Brain microvascular endothelial cell (primary cell): ENCODE results near the gene NOC4L.
A peak's percentile ranks its signal among the peaks of the same experiment; 100 is the strongest.
"Not testable (repeated sequence)": the region's sequence is repeated elsewhere in the genome, so short reads cannot be mapped to it uniquely, and the experiment has no call there.

Experiments
- DNase-seq: peaks from one replicate; pipeline ENCODE4 v3.0.0-alpha.2; 2020
- H3K27ac ChIP-seq: fragments of 250-450 bp; sonication (Bioruptor Pico); 2 replicates; pipeline ENCODE4 v1.5.1; 2020; ENCODE audit warnings: mild to moderate bottlenecking, moderate library complexity
- H3K27me3 ChIP-seq: fragments of 250-450 bp; sonication (Bioruptor Pico); replicated peaks from 2 replicates; pipeline ENCODE4 v1.5.1; 2020; ENCODE audit warnings: mild to moderate bottlenecking
- H3K36me3 ChIP-seq: fragments of 250-450 bp; sonication (Bioruptor Pico); replicated peaks from 2 replicates; pipeline ENCODE4 v1.5.1; 2020; ENCODE audit warnings: mild to moderate bottlenecking
- H3K4me3 ChIP-seq: 2 replicates; pipeline ENCODE4 v1.5.1; 2011; ENCODE audit warnings: low read depth, mild to moderate bottlenecking, control low read depth, low read length, moderate library complexity
- in situ Hi-C: cut with HindIII; loops from 2 replicates; pipeline ENCODE4 v1.10.0; 2017; ENCODE audit warnings: low sequenced_read_pairs, low pct_ligation_motif_present
- TF ChIP-seq, protein P1 (sequence below): IDR thresholded peaks from 2 replicates; pipeline ENCODE4 v1.5.1; 2011; ENCODE audit warnings: low read depth, mild to moderate bottlenecking, moderate library complexity, low read length, control low read depth, inconsistent platforms; ENCODE audit errors: missing control alignments

Gene NOC4L

DNA sequence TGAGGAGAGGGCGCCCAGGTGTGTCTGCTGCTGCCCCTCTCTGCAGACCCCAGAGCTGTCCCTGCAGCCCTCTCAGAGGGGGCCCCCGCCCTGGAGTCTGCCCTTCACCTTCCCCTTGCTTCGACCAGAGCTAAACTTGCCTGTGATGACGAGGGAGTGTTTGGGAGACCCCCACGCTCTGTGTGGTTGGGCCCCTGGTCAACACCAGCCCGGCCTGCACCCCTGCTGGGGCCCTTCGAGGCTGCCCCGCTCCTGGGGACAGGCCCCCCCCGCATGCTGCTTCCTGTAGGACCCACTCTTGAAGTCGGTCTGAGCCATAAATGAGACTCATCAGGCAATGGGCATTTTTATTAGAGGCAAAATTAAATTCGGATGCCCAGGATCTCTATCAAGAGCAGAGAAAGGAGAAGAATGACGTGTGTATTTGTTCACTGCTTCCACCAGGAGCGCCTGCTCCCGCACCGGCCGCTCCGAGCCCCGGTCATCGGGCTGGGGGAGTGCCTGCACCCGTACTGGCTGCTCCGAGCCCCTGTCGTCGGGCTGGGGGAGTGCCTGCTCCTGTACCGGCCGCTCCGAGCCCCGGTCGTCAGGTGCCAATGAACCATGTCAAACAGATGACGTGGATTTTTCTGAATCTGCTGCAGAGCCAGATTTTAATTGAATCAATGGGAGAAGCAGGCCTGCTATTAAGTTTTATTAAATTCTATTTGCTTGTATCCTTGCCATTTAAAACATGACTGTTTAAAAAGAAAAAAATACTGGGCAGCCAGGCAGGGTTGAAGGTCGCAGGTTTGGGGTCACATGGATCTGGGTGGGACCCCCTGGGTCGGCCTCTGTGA lies 47.7 kb downstream of the NOC4L start:
- no peak overlapping the region for H3K4me3 ChIP-seq
- H3K27me3 ChIP-seq: peaks cover 2% of the 10 kb centered on the region
- TF ChIP-seq, protein P1, sequence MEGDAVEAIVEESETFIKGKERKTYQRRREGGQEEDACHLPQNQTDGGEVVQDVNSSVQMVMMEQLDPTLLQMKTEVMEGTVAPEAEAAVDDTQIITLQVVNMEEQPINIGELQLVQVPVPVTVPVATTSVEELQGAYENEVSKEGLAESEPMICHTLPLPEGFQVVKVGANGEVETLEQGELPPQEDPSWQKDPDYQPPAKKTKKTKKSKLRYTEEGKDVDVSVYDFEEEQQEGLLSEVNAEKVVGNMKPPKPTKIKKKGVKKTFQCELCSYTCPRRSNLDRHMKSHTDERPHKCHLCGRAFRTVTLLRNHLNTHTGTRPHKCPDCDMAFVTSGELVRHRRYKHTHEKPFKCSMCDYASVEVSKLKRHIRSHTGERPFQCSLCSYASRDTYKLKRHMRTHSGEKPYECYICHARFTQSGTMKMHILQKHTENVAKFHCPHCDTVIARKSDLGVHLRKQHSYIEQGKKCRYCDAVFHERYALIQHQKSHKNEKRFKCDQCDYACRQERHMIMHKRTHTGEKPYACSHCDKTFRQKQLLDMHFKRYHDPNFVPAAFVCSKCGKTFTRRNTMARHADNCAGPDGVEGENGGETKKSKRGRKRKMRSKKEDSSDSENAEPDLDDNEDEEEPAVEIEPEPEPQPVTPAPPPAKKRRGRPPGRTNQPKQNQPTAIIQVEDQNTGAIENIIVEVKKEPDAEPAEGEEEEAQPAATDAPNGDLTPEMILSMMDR: no peak
- DNase-seq: no peak
- H3K36me3 ChIP-seq: no peaks in the 10 kb centered on the region
- in situ Hi-C loops: no loop called here
- no peak overlapping the region for H3K27ac ChIP-seq

DNA sequence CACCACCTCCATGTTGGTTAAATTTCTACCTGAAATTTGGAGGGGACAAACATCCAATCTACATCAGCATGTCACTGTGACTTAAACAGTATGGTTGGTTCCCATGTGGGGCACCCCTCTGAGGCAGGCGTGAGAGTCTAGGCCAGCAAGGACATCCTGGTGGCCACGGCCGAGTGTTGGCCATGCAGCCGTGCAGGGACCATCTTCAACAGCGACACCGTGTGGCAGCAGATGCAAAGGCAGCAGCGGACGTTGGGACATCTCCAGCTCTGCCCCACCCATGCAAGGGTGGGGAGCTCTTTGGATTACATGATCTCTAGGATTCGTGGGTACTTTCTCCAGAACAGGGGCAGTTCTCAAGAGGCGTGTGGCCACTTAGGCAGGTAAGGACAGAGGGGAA lies 49.8 kb downstream of the NOC4L start:
- in situ Hi-C loops: no loop called here
- TF ChIP-seq, protein P1: peak; percentile 57
- no peaks in the 10 kb centered on the region for H3K36me3 ChIP-seq
- H3K27ac ChIP-seq: no peak overlapping the region
- DNase-seq: no peak
- H3K4me3 ChIP-seq: no peak overlapping the region
- H3K27me3 ChIP-seq: peaks cover 2% of the 10 kb centered on the region

DNA sequence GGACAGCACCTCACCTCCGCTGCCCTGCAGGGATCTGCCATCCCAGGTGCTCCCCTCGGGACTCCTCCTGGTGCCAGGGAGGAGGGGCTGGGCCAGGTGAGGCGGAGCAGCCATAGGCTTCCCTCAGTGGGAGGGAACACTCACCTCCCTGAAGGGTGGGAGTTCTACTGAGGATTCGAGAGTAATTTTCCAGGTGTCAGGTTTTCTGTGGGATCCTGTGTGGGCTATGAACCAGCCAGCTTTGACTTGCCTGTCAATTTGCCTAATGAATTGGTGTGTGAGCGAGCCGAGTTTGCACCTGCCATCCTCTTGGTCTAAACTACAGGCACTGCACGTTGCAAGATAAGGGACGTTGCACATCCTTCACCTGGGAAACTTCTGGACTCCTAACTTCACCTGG lies 50.3 kb downstream of the NOC4L start:
- Histone ChIP-seq H3K27ac (no peak overlapping the region), H3K4me3 (no peak overlapping the region), H3K27me3 (peaks cover 2% of the 10 kb centered on the region), H3K36me3 (no peaks in the 10 kb centered on the region)
- TF ChIP-seq, protein P1: no peak
- in situ Hi-C loops: no loop called here
- no peak for DNase-seq

DNA sequence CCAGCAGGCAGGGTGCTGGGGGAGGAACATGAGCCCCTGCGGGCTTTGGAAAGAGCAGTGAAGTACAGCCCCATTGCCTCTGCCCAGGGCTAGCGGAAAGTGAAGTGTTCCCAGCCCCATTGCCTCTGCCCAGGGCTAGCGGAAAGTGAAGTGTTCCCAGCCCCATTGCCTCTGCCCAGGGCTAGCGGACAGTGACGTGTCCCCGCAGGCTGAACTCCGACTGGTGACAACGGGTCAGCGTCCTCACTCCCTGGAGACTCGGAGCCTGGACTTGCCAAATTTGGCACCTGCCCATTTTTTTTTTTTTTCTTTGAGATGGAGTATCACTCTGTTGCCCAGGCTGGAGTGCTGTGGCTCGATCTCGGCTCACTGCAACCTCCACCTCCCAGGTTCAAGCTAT lies 51.0 kb downstream of the NOC4L start:
- DNase-seq, H3K4me3 ChIP-seq, H3K27me3 ChIP-seq, in situ Hi-C loops, H3K36me3 ChIP-seq, H3K27ac ChIP-seq: not testable (repeated sequence)

DNA sequence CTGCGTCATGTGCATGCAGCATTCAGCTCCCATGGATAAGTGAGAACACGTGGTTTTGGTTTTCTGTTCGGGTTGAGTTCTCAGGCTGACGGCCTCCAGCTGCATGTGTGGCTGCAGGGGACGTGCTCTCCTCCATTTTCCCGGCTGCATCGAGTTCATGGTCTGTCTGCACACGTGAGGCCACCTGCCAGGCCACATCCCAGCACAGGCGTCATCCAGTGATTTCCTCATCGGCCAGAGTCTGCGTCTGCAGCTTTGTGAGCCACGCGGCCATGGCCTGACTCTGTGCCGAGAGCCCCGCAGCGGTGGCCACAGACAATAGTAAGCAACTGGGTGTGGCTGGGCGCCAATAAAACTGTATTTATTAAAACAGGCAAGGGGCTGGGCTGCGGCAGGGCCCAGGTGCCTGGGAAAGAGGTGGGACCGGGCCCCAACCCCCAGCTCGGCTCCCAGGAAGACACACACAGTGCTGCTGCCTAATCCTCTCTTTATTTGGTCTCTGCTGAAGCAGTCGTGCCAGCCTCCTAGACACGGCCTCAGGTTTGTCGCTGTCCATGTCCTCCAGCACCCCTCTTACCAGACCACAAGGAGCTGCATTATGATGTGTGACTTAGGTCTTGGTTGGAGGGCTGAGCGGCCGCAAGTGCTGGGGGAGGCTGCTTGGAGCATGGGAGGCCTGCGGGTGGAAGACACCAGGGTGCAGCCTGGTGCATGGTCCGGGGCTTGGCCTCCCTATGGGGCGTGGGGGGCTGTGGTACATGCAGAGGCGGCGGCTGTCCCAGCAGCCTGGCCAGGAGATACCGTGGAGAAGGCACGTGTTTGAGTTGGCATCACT lies 52.0 kb downstream of the NOC4L start:
- no peak overlapping the region for H3K27ac ChIP-seq
- no peaks in the 10 kb centered on the region for H3K36me3 ChIP-seq
- in situ Hi-C loops: no loop called here
- no peak overlapping the region for H3K4me3 ChIP-seq
- peaks cover 2% of the 10 kb centered on the region for H3K27me3 ChIP-seq
- TF ChIP-seq, protein P1: no peak
- DNase-seq: no peak

DNA sequence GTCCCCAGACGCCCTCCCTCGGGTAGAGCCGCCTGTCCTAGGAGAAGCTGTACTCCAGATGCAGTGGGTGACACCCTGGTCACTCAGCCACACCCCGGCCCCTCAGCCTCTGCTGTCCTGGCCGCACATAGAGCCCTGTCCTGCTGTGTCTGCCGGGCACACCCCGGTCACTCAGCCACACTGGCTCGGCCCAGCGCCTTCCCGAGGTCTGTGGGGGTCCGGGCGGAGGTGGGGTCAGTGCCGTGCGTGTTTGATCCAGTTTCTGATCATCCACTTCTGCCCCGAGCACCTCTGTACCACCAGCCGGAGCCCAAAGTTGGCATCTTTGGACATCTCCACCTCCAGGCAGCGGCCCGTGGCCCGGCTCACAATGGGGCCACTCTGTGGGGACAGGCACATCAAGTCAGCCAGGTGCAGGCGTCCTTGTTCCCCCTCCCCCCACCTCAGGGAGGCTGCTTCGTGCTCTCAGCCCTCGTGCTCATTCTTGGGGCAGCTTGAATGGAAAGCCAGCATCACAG lies 52.7 kb downstream of the NOC4L start:
- Histone ChIP-seq H3K27me3 (peaks cover 2% of the 10 kb centered on the region), H3K4me3 (no peak overlapping the region), H3K36me3 (no peaks in the 10 kb centered on the region), H3K27ac (no peak overlapping the region)
- TF ChIP-seq, protein P1: no peak
- in situ Hi-C loops: no loop called here
- no peak for DNase-seq
